OCI-LY7 (cell line): ENCODE results near the gene ABCC11. TPM values are rescaled to one million over a fixed set of nuclear protein-coding genes. Genes with fewer than 3 reads are reported as not detected.

Experiments
- BruUV-seq: library from RNA; stranded (reverse); fragments of 400-500 nt; replicated peaks from 2 replicates; lab custom pipeline; 2021; lab: Mats Ljungman, UMichigan
- CTCF ChIA-PET: fragments of 300-600 bp; sonication (Branson Sonifier 250); formaldehyde crosslinking; loops from one replicate; lab custom pipeline; 2022; ENCODE audit warnings: antibody characterized with exemption; ENCODE audit not compliant: unreplicated experiment; lab: Charles Lee
- POLR2A ChIA-PET: fragments of 300-600 bp; sonication (Branson Sonifier 250); formaldehyde crosslinking; loops from one replicate; lab custom pipeline; 2022; ENCODE audit warnings: antibody characterized with exemption; lab: Charles Lee
- DNase-seq: peaks from one replicate; pipeline ENCODE4 v3.0.0-alpha.2; 2015; ENCODE audit warnings: low spot score
- H2AFZ ChIP-seq: fragments of 200-600 bp; sonication (generic), shearing (Covaris generic); 2 replicates; pipeline ENCODE4 v1.6.1; 2014; ENCODE audit warnings: mild to moderate bottlenecking, antibody characterized with exemption, low read length, moderate library complexity
- H3K27ac ChIP-seq: fragments of 200-600 bp; sonication (generic); 2 replicates; pipeline ENCODE4 v1.5.1; 2014; ENCODE audit warnings: mixed run types, low read depth, mild to moderate bottlenecking, moderate library complexity, low read length, inconsistent platforms; ENCODE audit not compliant: poor library complexity, severe bottlenecking
- H3K36me3 ChIP-seq: fragments of 200-600 bp; sonication (generic); 2 replicates; pipeline ENCODE4 v1.6.1; 2014; ENCODE audit warnings: mild to moderate bottlenecking, antibody characterized with exemption, low read length, moderate library complexity, mixed read lengths; ENCODE audit not compliant: insufficient read depth
- H3K4me1 ChIP-seq: fragments of 200-600 bp; sonication (generic); 2 replicates; pipeline ENCODE4 v1.5.1; 2014; ENCODE audit warnings: mild to moderate bottlenecking, low read length; ENCODE audit not compliant: insufficient read depth, poor library complexity, severe bottlenecking
- H3K4me2 ChIP-seq: fragments of 200-600 bp; sonication (generic); 2 replicates; pipeline ENCODE4 v1.6.1; 2014; ENCODE audit warnings: mild to moderate bottlenecking, low read length
- H3K4me3 ChIP-seq: fragments of 200-600 bp; sonication (generic); 2 replicates; pipeline ENCODE4 v1.5.1; 2014; ENCODE audit warnings: mild to moderate bottlenecking, low read depth, low read length; ENCODE audit not compliant: poor library complexity, severe bottlenecking
- H3K79me2 ChIP-seq: fragments of 200-600 bp; sonication (generic); 2 replicates; pipeline ENCODE4 v1.6.1; 2016; ENCODE audit warnings: low read depth, mild to moderate bottlenecking, low read length, moderate library complexity, mixed read lengths; ENCODE audit not compliant: insufficient read depth
- H3K9me2 ChIP-seq: fragments of 200-600 bp; sonication (generic); 2 replicates; pipeline ENCODE4 v1.6.1; 2016; ENCODE audit warnings: mild to moderate bottlenecking, low read length, mixed read lengths; ENCODE audit not compliant: insufficient read depth
- H3K9me3 ChIP-seq: fragments of 200-600 bp; sonication (generic); 2 replicates; pipeline ENCODE4 v1.6.1; 2014; ENCODE audit warnings: mild to moderate bottlenecking, mixed run types, low read length, mixed read lengths
- H4K20me1 ChIP-seq: fragments of 200-600 bp; sonication (generic); 2 replicates; pipeline ENCODE4 v1.6.1; 2014; ENCODE audit warnings: mild to moderate bottlenecking, antibody characterized with exemption, low read length, moderate library complexity, mixed read lengths; ENCODE audit not compliant: insufficient read depth
- EZH2phosphoT487 ChIP-seq: fragments of 200-600 bp; sonication (generic); IDR thresholded peaks from 2 replicates; pipeline ENCODE4 v1.6.1; 2018; ENCODE audit warnings: low read depth, borderline replicate concordance, mild to moderate bottlenecking, mixed run types, antibody characterized with exemption, low read length, moderate library complexity, mixed read lengths
- intact Hi-C: fragments of 100-400 bp; cut with micrococcal nuclease; formaldehyde crosslinking; loops from one replicate; pipeline ENCODE4 v1.10.0; 2022; ENCODE audit not compliant: unreplicated experiment
- total RNA-seq, 2 experiments: library from RNA; depleted of rRNA in 1 of 2; stranded (reverse); fragments of >200 nt in 1 of 2; shearing (Covaris generic) in 1 of 2; gene quantifications; 2 replicates each; pipeline ENCODE4 v1.2.3, GENCODE V29; 2014 to 2022
- TF ChIP-seq, protein P1 (sequence below): fragments of 200-600 bp; sonication (generic); conservative IDR thresholded peaks from 2 replicates; pipeline ENCODE4 v1.5.1; 2014; ENCODE audit warnings: mild to moderate bottlenecking, antibody characterized with exemption, low read length, moderate library complexity, mixed read lengths

ABCC11 gene
- total RNA-seq, 2 experiments from 2014 or later: 0.10 TPM; not detected in 1

DNA sequence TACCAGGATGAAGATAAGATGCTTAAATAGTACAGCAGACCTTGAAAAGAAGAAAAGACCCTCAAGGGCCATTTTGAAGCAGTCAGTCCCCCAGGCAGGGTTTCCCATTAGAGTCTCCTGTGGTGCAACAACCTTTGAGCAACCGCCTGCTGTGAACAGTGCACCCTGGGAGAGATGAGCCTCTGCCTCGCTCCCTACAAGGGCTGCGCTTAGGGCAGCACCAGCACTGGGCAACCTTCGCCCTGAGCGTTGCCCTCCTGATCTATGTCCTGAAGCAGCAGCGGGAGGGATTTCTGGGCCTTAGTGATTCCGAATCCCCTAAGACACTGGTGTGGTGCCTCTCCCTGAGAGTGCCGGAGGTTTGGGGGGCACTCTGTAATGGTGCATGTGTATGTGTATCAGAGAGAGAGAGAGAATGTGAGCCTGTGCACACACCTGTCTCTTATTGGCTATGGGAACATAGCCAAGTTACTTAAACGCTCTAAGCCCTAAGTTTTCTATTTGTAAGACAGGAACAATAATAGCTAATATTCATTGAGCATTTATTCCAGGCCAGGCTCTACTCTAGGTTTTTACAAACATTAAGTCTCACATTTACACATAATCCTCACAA is 66.4 kb downstream of the ABCC11 start:
- H3K9me2 ChIP-seq: no peaks in the 10 kb centered on the region
- CTCF ChIA-PET: no interaction called here
- no peaks in the 10 kb centered on the region for H3K9me3 ChIP-seq
- no peaks in the 10 kb centered on the region for H3K36me3 ChIP-seq
- intact Hi-C loops: no loop called here
- H3K4me2 ChIP-seq: no peak overlapping the region
- POLR2A ChIA-PET: no interaction called here
- no peak overlapping the region for H2AFZ ChIP-seq
- no peak for DNase-seq
- no TSS peak for BruUV-seq
- TF ChIP-seq, protein P1, sequence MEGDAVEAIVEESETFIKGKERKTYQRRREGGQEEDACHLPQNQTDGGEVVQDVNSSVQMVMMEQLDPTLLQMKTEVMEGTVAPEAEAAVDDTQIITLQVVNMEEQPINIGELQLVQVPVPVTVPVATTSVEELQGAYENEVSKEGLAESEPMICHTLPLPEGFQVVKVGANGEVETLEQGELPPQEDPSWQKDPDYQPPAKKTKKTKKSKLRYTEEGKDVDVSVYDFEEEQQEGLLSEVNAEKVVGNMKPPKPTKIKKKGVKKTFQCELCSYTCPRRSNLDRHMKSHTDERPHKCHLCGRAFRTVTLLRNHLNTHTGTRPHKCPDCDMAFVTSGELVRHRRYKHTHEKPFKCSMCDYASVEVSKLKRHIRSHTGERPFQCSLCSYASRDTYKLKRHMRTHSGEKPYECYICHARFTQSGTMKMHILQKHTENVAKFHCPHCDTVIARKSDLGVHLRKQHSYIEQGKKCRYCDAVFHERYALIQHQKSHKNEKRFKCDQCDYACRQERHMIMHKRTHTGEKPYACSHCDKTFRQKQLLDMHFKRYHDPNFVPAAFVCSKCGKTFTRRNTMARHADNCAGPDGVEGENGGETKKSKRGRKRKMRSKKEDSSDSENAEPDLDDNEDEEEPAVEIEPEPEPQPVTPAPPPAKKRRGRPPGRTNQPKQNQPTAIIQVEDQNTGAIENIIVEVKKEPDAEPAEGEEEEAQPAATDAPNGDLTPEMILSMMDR: no peak
- no peak for TF ChIP-seq EZH2phosphoT487
- no peak overlapping the region for H3K4me3 ChIP-seq
- H3K79me2 ChIP-seq: no peaks in the 10 kb centered on the region
- no peaks in the 10 kb centered on the region for H4K20me1 ChIP-seq
- H3K4me1 ChIP-seq: no peaks in the 10 kb centered on the region
- no peak overlapping the region for H3K27ac ChIP-seq

DNA sequence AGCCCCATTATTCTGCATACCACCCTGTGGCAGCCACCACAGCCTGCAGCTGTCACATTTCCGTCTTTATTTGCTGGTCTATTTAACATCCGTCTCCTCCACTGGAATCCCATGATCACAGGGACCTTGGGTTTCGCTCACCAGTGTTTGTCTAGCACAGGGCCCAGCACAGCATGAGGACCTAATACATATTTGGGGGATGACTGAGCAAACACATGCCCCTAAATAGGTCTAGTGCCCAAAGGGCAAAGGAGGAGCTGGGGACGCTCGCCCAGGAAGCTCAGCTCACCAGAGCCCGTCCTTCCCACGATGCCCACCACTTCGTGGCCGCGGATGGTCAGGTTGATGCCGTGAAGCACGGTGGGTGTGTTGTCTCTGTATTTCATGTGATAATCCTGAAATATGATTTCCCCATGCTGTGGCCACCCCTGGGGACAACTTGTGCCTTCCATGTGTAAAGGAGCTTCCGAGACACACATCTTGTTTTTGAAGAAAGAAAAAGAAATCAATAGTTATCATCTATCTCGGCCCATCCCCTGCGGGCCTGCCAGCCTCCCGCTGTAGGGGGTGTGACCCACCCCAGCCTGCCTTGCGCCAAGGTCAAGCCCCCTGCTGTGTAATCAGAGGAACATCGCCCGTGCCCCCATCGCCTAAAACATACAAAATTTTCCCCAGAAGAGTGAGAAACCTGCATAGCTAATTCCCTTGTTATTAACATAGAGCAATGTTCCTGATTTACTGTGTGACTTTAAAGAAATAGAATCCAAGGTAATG is 70.5 kb downstream of the ABCC11 start:
- no peaks in the 10 kb centered on the region for H4K20me1 ChIP-seq
- intact Hi-C loops: no loop called here

More for the DNA sequence above, 70.5 kb downstream of the ABCC11 start:
- Histone ChIP-seq H3K79me2 (no peaks in the 10 kb centered on the region), H3K4me1 (no peaks in the 10 kb centered on the region), H3K4me3 (no peak overlapping the region), H3K9me3 (no peaks in the 10 kb centered on the region), H3K27ac (no peak overlapping the region), H3K9me2 (no peaks in the 10 kb centered on the region), H3K36me3 (no peaks in the 10 kb centered on the region), H3K4me2 (no peak overlapping the region), H2AFZ (no peak overlapping the region)
- CTCF ChIA-PET: no interaction called here
- no peak for TF ChIP-seq EZH2phosphoT487
- TF ChIP-seq, protein P1: no peak
- POLR2A ChIA-PET: interaction anchor here (0.6 kb wide), 1 partner anchor 87 kb away, joined by 6 read pairs; no protein-coding TSS in a partner anchor
- BruUV-seq: no TSS peak
- DNase-seq: no peak
